Stimulated activated CD8-positive, alpha-beta memory T cell treated with anti-CD3 and anti-CD28 coated beads, Interleukin-15, amount 100 ng/mL, for 1 hour (primary cell): Measurements from ENCODE around the gene EVC.
"Not testable (repeated sequence)": the region's sequence is repeated elsewhere in the genome, so short reads cannot be mapped to it uniquely, and the experiment has no call there.

Experiments
- DNase-seq: peaks from one replicate; pipeline ENCODE4 v3.0.0-alpha.2; 2020; ENCODE audit warnings: low read depth

Gene EVC

DNA sequence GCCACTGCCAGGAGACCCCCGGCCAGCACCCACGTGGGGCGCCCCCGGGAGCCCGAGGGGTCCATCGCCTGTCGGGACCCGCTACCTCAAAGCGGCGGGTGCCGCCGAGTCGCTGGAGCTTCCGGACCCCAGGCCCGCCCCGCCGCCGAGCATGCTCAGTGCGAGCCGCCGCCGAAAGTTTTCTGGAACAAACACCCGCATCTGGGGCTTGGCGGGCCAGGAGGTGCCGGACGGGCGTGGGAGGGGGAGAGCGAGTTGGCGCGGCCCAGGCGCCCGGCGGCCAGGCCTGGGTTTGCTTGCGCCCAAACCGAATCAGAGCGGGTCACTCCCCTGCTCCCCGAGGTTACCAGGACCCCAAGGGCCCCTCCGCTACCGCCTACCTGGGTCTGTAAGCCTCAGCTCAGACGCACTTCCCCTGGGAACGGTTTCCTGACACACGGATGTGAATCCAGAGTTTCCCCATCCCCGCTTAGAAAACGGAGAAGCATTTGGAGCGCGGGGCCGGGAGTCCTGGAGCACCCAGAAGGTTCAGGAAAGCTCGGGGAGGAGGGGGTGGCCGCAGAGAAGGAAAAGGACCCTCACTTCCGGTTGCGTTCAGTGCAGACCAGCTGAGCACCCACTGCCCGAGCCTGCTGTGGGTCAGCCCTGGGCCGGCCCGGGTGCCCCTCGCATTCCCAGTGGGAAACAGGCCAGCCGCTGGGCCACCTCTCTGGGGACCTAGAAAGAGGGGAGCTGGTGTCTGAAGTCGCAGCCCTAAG is 2.4 kb upstream of the EVC start, which contains the start of gene EVC2:
EVC2 (minus strand) TSS at position 111 of the 758 bp plus-strand sequence; CDS start at position 65, 46 bp downstream.
- DNase-seq = no peak

DNA sequence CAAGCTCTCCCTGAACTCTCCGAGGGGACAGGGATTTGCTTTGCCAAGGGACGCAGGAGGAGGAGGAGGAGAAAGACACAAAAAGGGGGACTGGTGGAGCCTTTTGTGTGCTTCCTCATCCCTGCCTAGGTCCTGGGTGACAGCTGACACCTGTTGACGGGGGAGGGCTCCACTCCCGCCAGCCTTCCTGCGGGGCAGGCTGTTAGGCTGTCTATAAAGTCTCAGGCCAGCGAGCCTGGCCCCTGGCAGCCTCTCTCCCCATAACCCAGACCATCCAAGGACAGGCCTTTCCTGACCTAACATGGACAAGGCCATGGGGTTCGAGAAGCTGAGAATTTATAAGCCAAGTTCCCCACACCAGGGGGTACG is 1.8 kb upstream of the EVC start:
- DNase-seq = no peak

- no peak for DNase-seq
Measured at GRCh38 chr4:5710065-5710960, 688 bp upstream of the EVC start.

DNA sequence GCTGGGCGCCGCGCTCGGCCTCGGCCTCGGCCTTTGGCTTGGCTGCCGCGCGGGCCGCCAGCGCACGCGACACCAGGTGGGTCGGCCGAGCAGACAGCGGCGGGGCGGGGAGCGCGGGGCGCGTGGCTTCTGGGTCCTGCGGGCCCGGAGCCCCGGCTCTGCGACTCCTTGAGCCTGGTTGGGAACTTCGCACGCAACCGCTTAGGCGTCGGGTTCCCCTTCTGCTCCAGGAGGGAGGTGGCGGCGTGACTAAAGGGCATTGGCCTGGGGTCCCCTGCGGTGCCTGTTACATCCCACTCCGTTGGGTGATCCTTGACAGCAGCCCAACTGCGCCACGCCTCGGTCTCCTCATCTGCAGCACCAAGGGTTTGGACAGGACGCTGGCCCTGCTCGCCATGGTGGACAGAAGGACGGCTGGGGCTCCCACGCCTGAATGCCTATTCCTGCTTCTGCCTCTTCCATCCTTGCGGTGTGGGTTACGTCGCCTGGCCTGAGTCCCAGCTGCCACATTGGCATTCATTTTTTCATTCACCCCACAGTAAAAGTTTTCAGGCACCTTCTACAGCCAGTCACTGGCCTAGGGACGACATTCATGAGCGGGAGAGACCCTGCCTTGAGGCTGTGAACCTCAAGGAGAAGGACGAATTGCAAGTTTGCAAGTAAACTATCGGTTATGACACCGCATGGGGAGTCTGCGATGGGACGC is 631 bp downstream of the EVC start:
- DNase-seq = no peak

DNA sequence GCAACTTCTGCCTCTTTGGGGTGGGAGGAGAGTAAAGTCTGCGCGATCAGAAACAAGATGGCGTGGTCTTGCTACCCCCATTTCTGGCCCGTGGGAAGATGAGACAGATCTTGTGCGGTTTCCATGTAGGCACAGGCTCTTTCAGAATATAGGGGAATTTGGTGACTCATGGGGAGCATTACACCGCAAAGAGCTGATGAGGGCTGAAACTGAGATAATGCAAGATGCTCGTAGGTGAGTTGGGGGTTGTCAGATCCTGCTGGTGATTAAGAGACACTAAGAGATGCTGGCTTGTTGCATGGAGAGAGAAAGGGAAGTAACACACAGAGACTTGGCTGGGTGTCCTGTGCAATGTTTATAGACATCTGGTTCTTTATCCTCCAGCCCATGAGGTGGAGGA is 1.5 kb downstream of the EVC start:
- no peak for DNase-seq

DNA sequence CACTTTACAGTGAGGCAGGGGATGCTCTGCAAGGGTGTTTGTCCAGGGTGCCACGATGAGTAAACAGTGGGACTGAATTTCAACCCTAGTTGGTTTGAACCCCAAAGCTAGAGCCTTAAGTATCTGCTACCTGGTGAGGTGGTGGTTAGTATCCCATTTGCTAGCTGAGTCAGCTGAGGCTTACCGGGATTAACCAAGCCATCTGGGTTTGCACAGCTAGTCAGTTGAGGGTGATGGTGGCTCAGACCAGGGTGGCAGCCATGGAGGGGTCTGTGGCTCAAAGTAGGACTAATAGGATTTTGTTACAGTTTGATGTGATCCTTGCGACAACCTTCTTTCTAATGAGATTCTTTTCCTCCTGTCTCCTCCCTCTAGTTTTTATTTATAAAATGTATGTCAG is 1.9 kb downstream of the EVC start:
- DNase-seq = no peak

DNA sequence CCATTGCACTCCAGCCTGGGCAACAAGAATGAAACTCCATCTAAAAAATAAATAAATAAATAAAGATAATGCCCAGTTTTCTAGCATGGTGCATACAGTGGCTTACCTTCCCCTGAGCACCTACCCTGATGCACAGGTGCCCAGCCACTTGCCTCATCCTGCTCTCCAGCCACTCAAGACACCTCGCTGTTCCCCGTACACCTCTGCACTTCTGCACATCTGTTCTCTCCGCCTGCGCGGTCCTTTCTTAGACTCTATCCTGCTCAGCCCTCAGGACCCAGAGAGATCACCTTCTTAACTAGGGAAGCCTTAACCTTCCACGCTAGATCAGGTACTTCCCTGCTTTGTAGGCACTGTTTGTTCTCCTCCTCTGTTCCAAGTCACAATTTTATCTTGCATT is 2.9 kb downstream of the EVC start:
- no peak for DNase-seq

GRCh38 chr4:5715357-5715756 is 4.4 kb downstream of the EVC start:
- no peak for DNase-seq

GRCh38 chr4:5716391-5716790 is 5.4 kb downstream of the EVC start:
- no peak for DNase-seq

GRCh38 chr4:5717449-5718158 is 6.6 kb downstream of the EVC start:
- DNase-seq = no peak

GRCh38 chr4:5718411-5718810 is 7.4 kb downstream of the EVC start:
- no peak for DNase-seq

GRCh38 chr4:5719350-5720055 is 8.5 kb downstream of the EVC start:
- no peak for DNase-seq

- no peak for DNase-seq
Measured at GRCh38 chr4:5720157-5720850, 9.3 kb downstream of the EVC start.

DNA sequence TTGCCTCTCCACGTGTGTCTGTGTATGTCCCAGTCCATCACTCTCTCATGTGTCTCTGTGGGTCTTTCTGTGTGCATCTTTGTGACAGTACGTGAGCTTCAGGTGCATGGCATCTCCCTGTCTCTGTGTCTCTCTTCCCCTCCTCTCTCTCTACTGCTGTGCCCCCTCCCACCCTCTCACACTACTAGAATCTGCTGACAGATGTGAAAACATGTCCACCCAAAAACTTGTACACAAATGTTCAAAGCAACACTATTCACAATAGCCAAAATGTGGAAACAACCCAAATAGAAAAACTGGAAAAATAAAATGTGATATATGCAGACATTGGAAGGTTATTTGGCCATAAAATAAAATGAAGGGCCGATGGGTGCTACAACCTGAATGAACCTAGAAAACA is 10.0 kb downstream of the EVC start:
- DNase-seq = no peak

- DNase-seq = no peak
Measured at GRCh38 chr4:5721923-5722322, 10.9 kb downstream of the EVC start.

DNA sequence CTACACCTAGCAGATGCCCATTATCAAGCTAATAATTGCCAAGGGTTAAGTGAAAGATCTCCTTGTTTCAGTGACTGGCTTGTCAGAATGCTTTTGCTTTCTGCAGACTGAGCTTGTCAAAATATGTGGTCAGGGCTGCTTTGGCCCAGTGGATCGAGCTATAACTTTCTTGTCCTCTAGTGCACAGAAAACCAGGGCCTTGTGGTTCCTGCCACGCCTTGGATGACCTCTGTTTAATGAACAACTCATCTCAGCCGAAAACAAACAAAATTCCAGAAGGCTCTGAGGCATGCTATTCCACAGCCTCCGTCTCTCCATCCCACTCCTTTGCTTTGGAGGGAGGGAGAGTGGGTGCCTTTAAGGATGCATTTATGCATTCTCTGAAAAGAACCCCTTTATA is 11.3 kb downstream of the EVC start:
- DNase-seq = no peak

DNA sequence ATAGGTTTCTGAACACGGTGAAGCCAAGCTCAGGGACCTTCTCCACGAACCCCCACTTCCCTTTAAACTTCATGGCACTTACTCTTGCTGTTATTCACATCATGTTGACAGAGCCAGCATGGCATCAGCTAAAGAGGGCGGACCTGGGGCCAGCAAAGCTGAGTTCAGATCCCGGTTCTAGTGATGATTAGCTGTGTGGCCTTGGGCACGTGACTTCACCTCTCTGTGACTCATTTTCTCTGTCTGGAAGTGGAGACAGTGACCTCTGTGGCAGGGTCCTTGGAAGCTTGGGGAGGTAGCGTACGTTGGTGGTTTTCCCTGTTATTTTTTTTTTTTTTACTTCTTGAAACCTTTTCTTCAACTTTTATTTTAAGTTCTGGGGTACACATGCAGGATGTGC is 13.4 kb downstream of the EVC start:
- DNase-seq = no peak

GRCh38 chr4:5728412-5728811 is 17.4 kb downstream of the EVC start:
- DNase-seq = not testable (repeated sequence)

GRCh38 chr4:5730436-5730835 is 19.4 kb downstream of the EVC start:
- DNase-seq = no peak
